DMS153 treated with DMSO at 0.1 percent for 48 hours (cell line): Measurements from ENCODE around the gene PIK3CA.
A peak's percentile ranks its signal among the peaks of the same experiment; 100 is the strongest.
"Not testable (repeated sequence)": the region's sequence is repeated elsewhere in the genome, so short reads cannot be mapped to it uniquely, and the experiment has no call there.

Experiments used
- DNase-seq: peaks from one replicate; lab custom pipeline; 2025; ENCODE audit not compliant: unreplicated experiment; lab: John Stamatoyannopoulos, UW

PIK3CA gene

DNA sequence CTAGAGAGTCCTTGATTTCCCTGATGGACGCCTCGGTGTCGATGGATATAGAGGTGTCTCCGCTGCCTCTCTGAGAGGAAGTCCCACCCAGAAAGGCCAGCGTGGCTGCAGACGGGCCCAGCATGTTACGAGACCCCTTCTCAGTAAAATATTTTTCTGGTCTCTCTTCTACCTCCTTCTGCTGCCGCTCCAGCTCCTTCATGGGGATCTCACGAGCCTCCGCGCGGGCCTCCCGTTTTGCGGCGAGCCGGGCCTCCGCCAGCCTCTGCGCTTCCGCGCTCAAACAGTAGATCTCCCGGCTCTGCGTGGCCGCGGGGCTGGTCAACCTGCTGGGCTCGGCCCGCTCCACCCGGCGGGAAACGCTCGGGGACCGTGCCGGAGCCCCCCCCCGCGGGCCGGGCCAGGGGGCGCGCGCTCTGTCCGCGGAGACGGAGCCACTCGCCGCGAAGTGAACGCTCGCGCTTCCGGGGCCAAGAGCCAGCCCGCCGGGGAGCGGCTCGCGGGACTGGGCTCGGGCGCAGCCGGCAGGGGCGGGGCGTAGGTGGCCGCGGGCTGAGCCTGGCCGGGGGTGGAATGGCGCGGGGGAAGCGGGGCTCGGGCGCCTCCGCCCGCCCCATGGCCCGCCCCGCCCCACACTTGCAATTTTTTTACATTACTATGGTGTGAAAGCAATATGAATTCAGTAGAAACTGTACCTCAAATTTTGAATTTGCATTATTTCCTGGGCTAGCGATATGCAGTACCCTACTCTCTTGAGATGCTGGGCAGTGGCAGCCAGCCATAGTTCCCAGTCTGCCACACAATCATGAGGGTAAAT, 113.0 kb downstream of the PIK3CA start:
- peak; percentile 54 for DNase-seq

DNA sequence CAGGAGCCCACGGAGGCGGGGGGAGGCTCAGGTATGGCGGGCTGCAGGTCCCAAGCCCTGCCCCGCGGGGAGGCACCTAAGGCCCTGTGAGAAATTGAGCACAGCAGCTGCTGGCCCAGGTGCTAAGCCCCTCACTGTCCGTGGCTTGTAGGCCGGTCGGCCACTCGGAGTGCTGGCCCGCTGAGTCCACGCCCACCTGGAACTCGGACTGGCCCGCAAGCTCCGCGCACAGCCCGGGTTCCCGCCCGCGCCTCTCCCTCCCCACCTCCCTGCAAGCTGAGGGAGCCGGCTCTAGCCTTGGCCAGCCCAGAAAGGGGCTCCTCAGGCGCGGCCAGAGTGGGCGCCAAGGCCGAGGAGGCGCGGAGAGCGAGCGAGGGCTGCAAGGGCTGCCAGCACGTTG, 115.0 kb downstream of the PIK3CA start:
- no peak for DNase-seq

DNA sequence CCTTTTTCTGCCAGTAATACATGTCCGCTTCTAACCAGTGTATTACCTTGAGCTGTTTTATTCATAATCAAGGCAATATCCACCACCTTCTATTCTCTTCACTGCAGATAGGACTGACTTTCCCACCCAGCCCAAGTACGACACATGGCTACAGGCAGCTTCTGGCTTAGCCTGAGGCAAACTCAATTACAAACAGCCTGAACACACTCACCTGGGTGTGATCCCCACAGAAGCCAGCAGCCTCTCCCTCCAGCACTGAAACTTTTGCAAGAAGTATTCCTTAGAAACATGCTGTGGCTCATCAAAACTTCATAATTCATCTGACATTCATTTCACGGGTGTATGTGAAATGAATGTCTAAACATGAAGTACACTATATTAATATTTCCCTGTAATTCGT, 116.3 kb downstream of the PIK3CA start:
- no peak for DNase-seq

DNA sequence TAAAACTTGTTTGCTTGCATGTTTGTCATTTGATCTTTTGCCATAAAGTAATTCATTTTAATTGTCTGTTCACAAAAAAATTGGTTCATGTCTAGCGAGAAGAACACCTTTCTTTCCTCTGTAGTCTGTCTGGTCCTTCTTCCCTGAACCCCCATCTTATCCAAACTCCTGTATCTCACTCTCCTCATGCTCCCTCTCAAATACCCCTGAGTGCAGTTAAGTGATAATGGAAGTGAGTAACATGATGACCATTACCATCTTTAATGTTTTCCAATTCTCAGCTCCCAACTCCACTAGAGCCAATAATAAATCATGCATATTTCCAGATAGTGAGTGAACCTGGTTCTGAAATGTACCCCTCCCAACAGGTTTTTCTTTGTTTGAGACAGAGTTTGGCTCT, 116.9 kb downstream of the PIK3CA start:
- no peak for DNase-seq

DNA sequence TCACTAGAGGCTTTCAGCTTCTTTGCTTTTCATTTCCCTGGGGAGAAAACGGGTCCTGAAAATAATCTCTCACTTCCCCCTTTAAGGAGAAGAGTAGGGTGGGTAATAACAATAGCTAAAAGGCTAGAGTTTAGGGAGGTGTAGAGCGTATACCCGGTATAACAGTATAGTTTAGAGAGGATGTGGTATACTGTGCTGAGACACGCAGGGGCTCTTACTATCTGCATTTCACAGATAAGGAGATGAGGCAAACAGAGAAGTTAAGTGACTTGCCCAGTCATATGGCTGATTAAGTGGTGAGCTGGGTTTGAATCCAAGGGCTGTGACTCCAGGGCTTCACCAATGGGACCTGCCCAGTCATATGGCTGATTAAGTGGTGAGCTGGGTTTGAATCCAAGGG, 117.7 kb downstream of the PIK3CA start:
- no peak for DNase-seq

DNA sequence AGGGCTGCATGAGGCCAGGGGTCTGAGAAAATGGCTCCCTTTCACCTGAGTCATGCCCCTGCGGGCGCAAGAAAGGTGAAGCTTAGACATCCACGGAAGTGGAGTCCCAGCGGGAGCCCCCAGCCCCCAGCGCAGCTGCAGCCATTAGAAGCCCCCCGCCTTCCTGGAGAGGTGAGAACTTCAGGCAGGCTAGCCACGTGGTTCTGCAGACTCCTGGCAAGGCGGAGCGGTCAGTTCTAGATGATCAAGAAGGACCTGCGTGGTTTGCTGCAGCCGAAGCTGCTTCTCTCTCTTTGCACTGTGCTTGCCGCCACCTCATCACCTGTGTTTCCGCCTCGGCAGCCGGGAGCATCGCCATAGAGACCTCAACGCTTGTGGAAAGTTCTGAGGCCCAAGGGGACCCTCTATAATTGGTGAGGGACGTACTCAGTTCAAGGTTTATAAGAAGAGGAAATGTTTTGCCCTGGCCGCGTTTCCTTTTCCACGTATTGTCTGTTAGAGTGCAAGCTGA, 118.6 kb downstream of the PIK3CA start:
- no peak for DNase-seq

DNA sequence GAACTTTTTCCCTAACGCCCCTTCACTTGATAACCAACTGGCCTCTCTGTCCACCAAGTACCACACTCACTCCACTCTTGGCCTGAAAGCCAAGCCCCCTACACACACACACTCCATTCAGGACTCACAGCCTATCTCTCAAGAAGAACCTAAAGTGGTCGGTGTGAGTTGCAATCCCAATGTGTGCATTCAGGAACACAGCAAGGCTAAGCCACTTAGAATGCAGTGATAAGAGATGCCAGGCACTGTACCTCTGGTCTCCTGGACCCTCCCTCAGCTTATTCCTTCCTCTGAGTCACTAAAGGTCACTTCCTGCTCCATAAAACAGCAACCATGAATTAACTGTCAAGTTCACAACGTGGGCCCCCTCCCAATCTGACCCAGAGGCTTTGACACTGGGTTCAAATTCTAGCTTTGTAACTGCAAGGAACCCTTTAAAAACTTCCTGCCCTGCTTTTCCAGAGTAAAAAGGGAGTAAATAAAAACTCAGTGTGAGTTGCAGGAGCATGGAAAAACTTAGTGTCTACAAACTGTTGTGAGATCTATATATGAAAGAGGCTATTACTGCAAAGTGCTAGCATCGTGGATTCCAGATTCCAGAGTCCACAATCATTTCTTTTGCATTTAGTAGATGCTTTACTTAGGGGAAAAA, 120.4 kb downstream of the PIK3CA start:
- DNase-seq, result no peak

DNA sequence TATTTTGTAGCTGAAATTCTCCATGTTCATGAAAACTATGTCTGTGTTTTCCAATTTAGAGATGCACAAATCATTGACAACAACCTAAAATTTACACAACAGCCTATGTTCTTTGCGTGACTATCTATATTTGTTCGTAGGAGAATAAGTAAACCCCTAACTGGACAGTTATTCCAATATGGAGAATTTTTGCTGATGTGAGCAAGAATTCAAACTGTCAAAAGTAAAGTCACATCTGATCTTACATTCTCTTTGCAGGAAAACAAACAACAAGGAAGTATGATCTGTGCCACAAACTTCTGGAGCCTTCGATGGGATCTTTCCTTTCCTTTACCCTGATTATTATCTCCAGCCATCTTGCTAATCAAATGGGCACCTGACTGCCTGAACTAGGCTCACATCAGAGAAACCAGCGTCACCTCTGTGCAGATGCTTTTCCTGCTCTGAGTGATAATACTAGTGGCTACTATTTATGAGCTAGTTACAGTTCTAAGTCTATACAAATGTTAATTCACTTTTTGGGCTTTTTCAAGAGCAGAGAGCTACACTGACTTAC, 121.1 kb downstream of the PIK3CA start:
- DNase-seq, result no peak

DNA sequence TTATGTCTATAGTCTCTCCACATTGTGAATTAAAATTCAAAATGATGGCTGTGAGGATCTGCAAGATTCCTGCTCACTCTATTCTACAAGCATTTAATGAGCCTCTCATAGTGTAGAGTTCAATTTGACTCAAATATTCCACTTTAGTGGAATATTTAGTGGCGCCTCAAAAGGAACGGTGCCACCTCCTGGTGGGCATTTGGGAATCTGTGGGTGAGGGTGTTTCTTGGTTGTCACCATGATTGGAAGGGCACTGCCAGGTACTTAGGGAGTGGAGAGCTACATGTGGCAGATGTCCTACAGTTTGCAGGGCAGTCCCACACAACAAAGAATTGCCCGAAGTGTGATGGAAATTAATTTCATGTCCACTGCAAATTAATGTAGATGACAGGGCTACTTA, 124.2 kb downstream of the PIK3CA start:
- DNase-seq, result no peak

DNA sequence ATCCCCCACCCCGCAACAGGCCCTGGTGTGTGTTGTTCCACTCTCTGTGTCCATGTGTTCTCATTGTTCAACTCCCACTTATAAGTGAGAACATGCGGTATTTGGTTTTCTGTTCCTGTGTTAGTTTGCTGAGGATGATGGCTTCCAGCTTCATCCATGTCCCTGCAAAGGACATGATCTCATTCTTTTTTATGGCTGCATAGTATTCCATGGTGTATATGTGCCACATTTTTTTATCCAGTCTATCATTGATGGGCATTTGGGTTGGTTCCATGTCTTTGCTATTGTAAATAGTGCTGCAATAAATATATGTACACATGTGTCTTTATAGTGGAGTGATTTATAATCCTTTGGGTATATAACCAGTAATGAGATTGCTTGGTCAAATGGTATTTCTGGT, 126.3 kb downstream of the PIK3CA start:
- DNase-seq, result not testable (repeated sequence)

DNA sequence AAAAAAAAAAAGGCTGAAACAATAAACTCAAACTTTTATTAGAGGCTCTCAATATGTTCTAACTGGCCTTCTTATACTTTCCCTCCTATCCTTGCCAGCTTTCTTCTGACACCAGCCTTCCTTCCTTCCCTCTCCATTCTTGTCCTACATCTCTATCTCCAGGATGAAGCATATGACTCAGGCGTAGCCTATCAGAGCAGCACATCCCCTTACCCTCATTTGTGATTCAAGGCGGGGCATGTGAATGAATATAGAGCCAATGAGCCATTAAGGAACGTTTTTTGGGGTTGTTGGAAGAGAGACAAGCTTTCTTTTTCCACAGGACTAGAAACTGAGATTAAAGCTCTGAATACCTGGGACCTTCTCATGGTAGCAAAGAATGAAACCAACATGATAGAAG, 127.8 kb downstream of the PIK3CA start:
- DNase-seq, result no peak

DNA sequence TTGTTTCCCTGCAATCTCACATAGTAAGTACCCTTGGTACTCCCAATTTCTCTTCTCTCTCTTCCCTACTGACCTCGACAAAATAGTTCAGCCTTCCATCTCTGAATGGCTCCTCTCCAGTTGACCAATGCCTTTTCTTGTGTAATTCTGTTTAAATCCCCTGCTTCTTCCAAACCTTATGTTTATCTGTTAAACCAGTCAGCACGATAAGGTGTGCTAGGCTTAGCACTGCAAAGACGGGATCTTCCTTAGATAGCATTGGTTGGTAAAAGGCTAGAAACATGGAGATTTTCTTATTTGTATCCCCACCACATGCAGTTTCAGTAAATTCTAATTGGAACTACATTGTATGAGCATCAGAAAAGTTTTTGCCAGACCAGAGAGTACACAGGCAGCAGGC, 128.6 kb downstream of the PIK3CA start:
- DNase-seq, result no peak

DNA sequence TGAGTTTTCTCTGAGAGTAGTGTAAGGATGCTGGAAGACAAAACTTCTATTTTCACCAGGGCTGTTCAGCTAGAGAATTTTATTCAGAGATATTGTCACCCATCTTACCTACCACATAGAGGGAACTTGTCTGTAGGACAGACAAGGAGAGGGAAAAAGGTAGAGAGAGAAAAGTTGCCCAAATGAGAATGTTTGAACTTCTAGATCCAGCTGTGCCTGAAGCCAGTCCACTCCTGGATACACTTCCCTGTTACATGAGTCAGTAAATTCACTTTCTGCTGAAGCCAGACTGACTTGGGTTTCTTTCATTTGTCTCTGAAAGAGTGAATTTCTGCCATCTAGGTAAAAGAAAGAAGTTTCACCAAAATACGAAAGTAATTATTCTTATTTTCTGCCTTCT, 130.0 kb downstream of the PIK3CA start:
- DNase-seq, result no peak

DNA sequence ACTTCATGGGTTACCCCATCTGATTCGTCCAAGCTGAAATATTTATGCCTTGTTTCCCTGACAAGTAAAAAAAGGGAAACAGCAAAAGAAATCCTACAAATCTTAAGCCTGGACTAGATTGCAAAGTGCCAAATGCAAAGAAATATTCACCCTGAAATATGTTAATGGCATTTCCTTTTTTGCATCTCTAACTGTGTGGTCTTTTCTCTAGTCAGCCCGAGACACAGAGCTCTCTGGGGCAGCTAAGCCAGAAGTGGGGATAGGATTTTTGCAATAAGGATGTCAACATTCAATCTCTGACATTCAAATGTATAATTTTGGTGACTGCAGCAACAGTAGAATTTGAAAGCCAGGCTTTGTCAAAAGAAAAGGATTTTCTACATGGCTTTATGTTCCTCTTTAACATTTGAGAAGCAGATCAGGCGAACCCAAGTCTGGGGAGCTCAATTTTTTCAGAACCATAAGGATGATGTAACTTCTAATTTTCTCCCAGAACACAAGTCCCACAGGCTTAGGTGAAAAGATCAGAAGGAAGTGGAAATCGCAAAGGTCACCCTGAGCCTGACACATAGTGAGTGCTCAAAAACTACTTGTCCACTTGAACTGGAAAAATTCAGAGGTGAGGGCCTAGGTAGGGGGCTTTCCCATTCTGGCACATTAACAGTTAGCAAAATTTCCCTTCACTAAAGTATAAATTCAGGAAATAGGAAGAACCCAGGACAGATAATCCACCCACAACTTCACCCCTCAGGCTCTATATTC, 131.0 kb downstream of the PIK3CA start:
- no peak for DNase-seq

DNA sequence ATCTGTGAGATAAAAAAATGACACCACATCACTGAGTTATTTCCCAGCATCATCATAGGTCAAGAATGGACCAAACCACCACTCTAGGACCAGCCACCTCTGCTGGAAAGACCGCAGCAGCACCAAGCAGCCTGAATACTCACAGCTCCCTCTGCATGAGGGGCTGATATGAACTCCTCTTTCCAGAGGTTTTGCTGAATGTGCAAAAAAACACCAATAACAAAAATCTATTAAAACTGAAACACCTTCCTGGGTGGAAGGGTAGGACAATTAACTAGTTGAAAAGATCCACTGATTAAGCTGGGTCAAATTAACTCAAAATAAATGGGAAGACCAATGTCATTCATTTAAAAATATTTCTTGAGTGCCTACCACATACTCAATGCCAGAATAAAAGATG, 131.7 kb downstream of the PIK3CA start:
- no peak for DNase-seq

DNA sequence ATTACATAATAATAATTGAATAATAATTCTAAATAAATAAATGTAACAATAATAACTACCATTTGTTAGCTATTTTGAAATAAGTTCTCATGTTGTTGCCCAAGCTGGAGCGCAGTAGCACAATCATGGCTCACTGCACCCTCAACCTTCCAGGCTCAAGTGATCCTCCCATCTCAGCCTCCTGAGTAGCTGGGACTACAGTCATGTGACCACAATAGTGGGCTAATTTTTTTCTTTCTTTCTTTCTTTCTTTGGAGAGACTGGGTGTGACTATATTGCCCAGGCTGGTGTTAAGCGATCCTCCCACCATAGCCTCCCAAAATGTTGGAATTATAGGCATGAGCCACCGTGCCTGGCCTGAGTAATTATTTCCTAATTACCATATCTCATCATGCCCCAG, 133.7 kb downstream of the PIK3CA start:
- DNase-seq, result no peak

DNA sequence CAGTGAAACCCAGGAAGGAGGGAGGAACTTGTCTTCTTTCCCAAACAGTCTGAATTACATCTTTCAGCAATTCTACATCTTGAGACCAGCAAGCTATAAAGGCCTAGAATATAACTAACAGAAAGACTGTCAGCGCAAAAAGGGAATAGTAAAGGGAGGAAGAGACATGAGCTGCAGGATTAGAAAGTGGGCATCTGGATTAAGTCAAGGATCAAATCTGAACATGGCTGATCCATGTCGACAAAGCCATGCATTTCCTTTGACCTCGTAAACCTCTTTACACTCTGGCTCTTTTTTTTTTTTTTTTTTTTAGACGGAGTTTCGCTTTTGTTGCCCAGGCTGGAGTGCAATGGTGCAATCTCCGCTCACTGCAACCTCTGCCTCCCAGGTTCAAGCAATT, 138.2 kb downstream of the PIK3CA start:
- no peak for DNase-seq

DNA sequence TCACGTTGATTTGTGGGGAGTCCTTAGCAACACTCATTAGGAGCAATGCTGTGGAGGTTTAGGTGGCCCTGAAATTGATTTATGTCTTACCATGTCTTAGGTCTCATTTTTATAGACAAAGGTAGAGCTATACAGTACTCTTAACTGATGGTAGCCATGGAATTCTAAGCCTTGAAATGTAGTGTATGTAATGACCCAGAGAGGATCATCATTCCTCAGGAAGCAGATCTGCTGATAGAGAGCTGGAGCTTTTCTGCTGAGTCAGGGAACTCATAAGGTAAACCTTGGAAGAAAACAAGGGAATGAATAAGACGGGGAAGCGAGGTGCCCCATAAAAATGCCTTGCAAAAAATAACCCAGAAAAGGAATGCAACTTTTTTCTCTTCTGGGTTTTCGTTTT, 140.7 kb downstream of the PIK3CA start:
- no peak for DNase-seq

DNA sequence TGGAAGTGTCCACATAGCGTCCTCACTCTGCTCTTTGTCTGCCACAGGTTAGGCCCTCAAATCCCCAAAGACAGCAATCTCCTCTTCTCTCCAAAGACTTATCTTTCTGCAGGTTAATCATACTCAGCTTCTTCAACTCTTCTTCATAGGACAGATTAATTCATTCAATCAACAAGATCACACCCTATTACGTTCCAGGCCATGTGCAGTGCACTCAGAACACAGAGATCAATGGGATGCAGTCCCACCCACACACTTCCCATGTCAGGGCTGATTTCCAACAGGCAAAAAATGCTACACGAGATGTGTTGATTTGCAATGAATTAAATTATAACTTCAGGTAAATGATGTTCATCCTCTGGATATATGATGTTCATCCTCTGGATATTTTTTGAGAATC, 141.1 kb downstream of the PIK3CA start:
- no peak for DNase-seq
